Testis (tissue), 2 donors: ENCODE measurements around the gene VANGL2.

Experiments
- CTCF ChIP-seq, 3 experiments: fragments of 450-650 bp in 2 of 3; fragments of 200-600 bp in 1 of 3; sonication (generic) in 1 of 3; IDR thresholded peaks; one replicate each; pipeline ENCODE4 v1.5.1; 2016 to 2019; ENCODE audit warnings: antibody characterized with exemption in 3 of 3, mild to moderate bottlenecking in 2 of 3, moderate library complexity in 1 of 3
- POLR2A ChIP-seq: fragments of 450-650 bp; IDR thresholded peaks from one replicate; pipeline ENCODE4 v1.6.1; 2017; ENCODE audit warnings: antibody characterized with exemption, mild to moderate bottlenecking, moderate library complexity

- TF ChIP-seq CTCF (IDR thresholded peaks at IDR 0.05), result peak in 2 of 3 experiments; percentile 46
- TF ChIP-seq POLR2A, result no peak
Measured at GRCh38 chr1:160428655-160429054, 28.3 kb downstream of the VANGL2 start.
